ENCODE measurements around the gene POU3F3. TPM values are rescaled to one million over a fixed set of nuclear protein-coding genes. Genes with fewer than 3 reads are reported as not detected.
A peak's percentile ranks its signal among the peaks of the same experiment; 100 is the strongest.

Gene POU3F3
- total and polyA plus RNA-seq, 2 of the 8 experiments (the other 6 are each of a cell fraction or from before 2014, with no cell fraction given): 0.09 TPM; not detected in 1

- H3K9me3 ChIP-seq (ENCODE audit: insufficient read depth in 2 of 2, low read depth in 1 of 2, low read length in 1 of 2): no peaks in the 10 kb centered on the region
- H2BK15ac ChIP-seq (ENCODE audit: low read length): no peak overlapping the region
- no peaks in the 10 kb centered on the region for H3K36me3 ChIP-seq (ENCODE audit: control insufficient read depth in 2 of 4, insufficient read depth in 4 of 4, low read length in 3 of 4)
- H3K56ac ChIP-seq (replicated peaks; ENCODE audit: insufficient read length, low read depth, low read length): no peak overlapping the region
- H4K20me1 ChIP-seq (replicated peaks in 1 of 2; ENCODE audit: control insufficient read depth in 1 of 2, insufficient read depth in 2 of 2, low read length in 2 of 2): peaks cover 0 to 1% of the 10 kb centered on the region in 2 experiments
- H3K4me3 ChIP-seq (ENCODE audit: extremely low read depth in 1 of 4, insufficient read depth in 2 of 4, low read depth in 3 of 4, low read length in 4 of 4): peak overlapping the region in 1 of 4 experiments; percentile 78; a peak in 3 of 8 replicates
- H3K9ac ChIP-seq (replicated peaks in 1 of 4; ENCODE audit: extremely low read depth in 1 of 4, low read depth in 3 of 4, low read length in 3 of 4): no peak overlapping the region
- peak in 1 of 2 experiments; percentile 79 for DNase-seq (ENCODE audit: low read depth in 1 of 2, low spot score in 2 of 2)
- H4K8ac ChIP-seq (ENCODE audit: extremely low read depth, insufficient read depth, low read length): no peak overlapping the region
- peak; percentile 55 for FAIRE-seq
- no peak overlapping the region for H2BK20ac ChIP-seq (ENCODE audit: low read length)
- no peaks in the 10 kb centered on the region for H3K79me2 ChIP-seq (ENCODE audit: control insufficient read depth in 1 of 2, insufficient read depth in 2 of 2, low read length in 2 of 2)
- POLR2A ChIA-PET (ENCODE audit: partially characterized antibody): interaction anchor here (2.4 kb wide), 1 partner anchor 10 kb away, joined by 12 read pairs; no protein-coding TSS in a partner anchor
- peaks cover 52 to 93% (median 74%) of the 10 kb centered on the region in 4 experiments for H3K27me3 ChIP-seq (replicated peaks in 1 of 4; ENCODE audit: control insufficient read depth in 3 of 4, extremely low read depth in 1 of 4, insufficient read depth in 3 of 4, low read length in 3 of 4)
- H3K14ac ChIP-seq (ENCODE audit: insufficient read length): no peak overlapping the region
- H2AK5ac ChIP-seq (ENCODE audit: low read depth, low read length): no peak overlapping the region; the same call in 1 of the 2 replicates
- no peak overlapping the region for H2BK12ac ChIP-seq (ENCODE audit: low read depth, low read length)
- H3K79me1 ChIP-seq (ENCODE audit: low read depth, low read length): no peaks in the 10 kb centered on the region
- no peak overlapping the region for H3K18ac ChIP-seq (ENCODE audit: extremely low read depth, low read length)
- peaks cover 16 to 43% (median 22%) of the 10 kb centered on the region in 4 experiments for H3K4me1 ChIP-seq (replicated peaks in 1 of 4; ENCODE audit: control insufficient read depth in 3 of 4, insufficient read depth in 4 of 4, low read length in 3 of 4)
- peaks cover 14% of the 10 kb centered on the region for H3K23me2 ChIP-seq (ENCODE audit: low read depth, low read length)
- H4K91ac ChIP-seq (replicated peaks; ENCODE audit: insufficient read length, low read length): no peak overlapping the region
- 4% methylated on average over 7 of the region's 7 CpGs; no CpG with 5 or more reads in 1 of the 2 experiments for WGBS, 2 experiments (ENCODE audit: extremely low coverage in 1 of 2, insufficient coverage in 1 of 2, insufficient read length in 1 of 2, insufficient replicate concordance in 2 of 2, low coverage in 1 of 2, low lambda C conversion rate in 2 of 2, missing lambda C conversion rate in 1 of 2)
- H3K27ac ChIP-seq (ENCODE audit: low read depth, low read length): no peak overlapping the region
- H3K4me2 ChIP-seq (ENCODE audit: insufficient read depth in 1 of 2, low read depth in 2 of 2, low read length in 2 of 2): peak overlapping the region; percentile 59 to 92
- no peak overlapping the region for H2BK5ac ChIP-seq (ENCODE audit: low read depth, low read length)
- no peak overlapping the region for H4K5ac ChIP-seq (ENCODE audit: insufficient read length, low read depth, low read length)
- H2AFZ ChIP-seq (ENCODE audit: low read length): no peak overlapping the region
- H3K23ac ChIP-seq (ENCODE audit: insufficient read length): no peak overlapping the region
- H3K4ac ChIP-seq (replicated peaks; ENCODE audit: insufficient read length, low read depth, low read length): no peak overlapping the region
- CTCF ChIA-PET (ENCODE audit: partially characterized antibody): interaction anchor here (0.6 to 5.0 kb wide), 47 partner anchors 10 to 1873 kb away, joined by 3 to 60 read pairs (median 4); no protein-coding TSS in a partner anchor
- H2BK120ac ChIP-seq (replicated peaks; ENCODE audit: low read depth, low read length): no peak overlapping the region
- no peak for TF ChIP-seq POLR2A (IDR thresholded peaks at IDR 0.05; ENCODE audit: control extremely low read depth in 1 of 2, low read depth in 2 of 2, low read length in 2 of 2)
- no peak for TF ChIP-seq TEAD4 (IDR thresholded peaks at IDR 0.05; ENCODE audit: low read depth, low read length)
- peak; percentile 72 to 74 for TF ChIP-seq RAD21 (IDR thresholded peaks at IDR 0.05 in 1 of 2, conservative IDR thresholded peaks at IDR 0.05 in 1 of 2; ENCODE audit: low read depth in 2 of 2, low read length in 2 of 2)
- TF ChIP-seq CTCF (IDR thresholded peaks at IDR 0.05; ENCODE audit: control extremely low read depth in 1 of 3, insufficient read depth in 1 of 3, low read depth in 1 of 3, low read length in 3 of 3): peak in 2 of 3 experiments; percentile 54 to 71; a peak in 3 of 4 replicates
These were observed 4.2 kb upstream of the POU3F3 start for GRCh38 chr2:104849618-104850141.
